Activated CD8-positive, alpha-beta memory T cell treated with anti-CD3 and anti-CD28 coated beads, Interleukin-2, amount 50 U/mL, for 1 hour (primary cell): Measurements from ENCODE around the gene CCR1.
"Not testable (repeated sequence)": the region's sequence is repeated elsewhere in the genome, so short reads cannot be mapped to it uniquely, and the experiment has no call there.

Experiments
- DNase-seq: peaks from one replicate; pipeline ENCODE4 v3.0.0-alpha.2; 2020; ENCODE audit errors: extremely low read depth

Gene CCR1

GRCh38 chr3:46168583-46169345 lies 39.3 kb downstream of the CCR1 start:
- no peak for DNase-seq

GRCh38 chr3:46163556-46164041 lies 44.5 kb downstream of the CCR1 start:
- no peak for DNase-seq

- DNase-seq, result no peak
Measured at GRCh38 chr3:46162975-46163555, 45.0 kb downstream of the CCR1 start.

- not testable (repeated sequence) for DNase-seq
Measured at GRCh38 chr3:46157685-46158084, 50.4 kb downstream of the CCR1 start.

- DNase-seq, result no peak
Measured at GRCh38 chr3:46154311-46154710, 53.8 kb downstream of the CCR1 start.
